Activated naive CD8-positive, alpha-beta T cell treated with anti-CD3 and anti-CD28 coated beads, Interleukin-2, amount 50 U/mL, for 16 hours (primary cell): ENCODE measurements around the gene E2F8.

ENCODE experiments used
- DNase-seq: peaks from one replicate; pipeline ENCODE4 v3.0.0-alpha.2; 2020; ENCODE audit warnings: low read depth, low spot score

The E2F8 gene

GRCh38 chr11:19253153-19253745 lies 12.5 kb upstream of the E2F8 start:
- DNase-seq: no peak

GRCh38 chr11:19252394-19253152 lies 11.8 kb upstream of the E2F8 start:
- no peak for DNase-seq

- DNase-seq: no peak
Observed at GRCh38 chr11:19251577-19251976, 10.8 kb upstream of the E2F8 start.

GRCh38 chr11:19246816-19247215 lies 6.1 kb upstream of the E2F8 start:
- DNase-seq: no peak

- no peak for DNase-seq
Observed at GRCh38 chr11:19245351-19245750, 4.6 kb upstream of the E2F8 start.

GRCh38 chr11:19244621-19245020 lies 3.9 kb upstream of the E2F8 start:
- no peak for DNase-seq

GRCh38 chr11:19244084-19244483 lies 3.3 kb upstream of the E2F8 start:
- DNase-seq: no peak

GRCh38 chr11:19243613-19244012 lies 2.9 kb upstream of the E2F8 start:
- no peak for DNase-seq

GRCh38 chr11:19243143-19243542 lies 2.4 kb upstream of the E2F8 start:
- no peak for DNase-seq

GRCh38 chr11:19242179-19242932 lies 1.6 kb upstream of the E2F8 start:
- no peak for DNase-seq

GRCh38 chr11:19241260-19242178 lies 774 bp upstream of the E2F8 start:
- DNase-seq: no peak

GRCh38 chr11:19239039-19239438 lies 1.7 kb downstream of the E2F8 start:
- no peak for DNase-seq

- no peak for DNase-seq
Observed at GRCh38 chr11:19237813-19238212, 2.9 kb downstream of the E2F8 start.

- DNase-seq: no peak
Observed at GRCh38 chr11:19237381-19237780, 3.4 kb downstream of the E2F8 start.

GRCh38 chr11:19234231-19234817 lies 6.4 kb downstream of the E2F8 start:
- DNase-seq: no peak

GRCh38 chr11:19232910-19233503 lies 7.7 kb downstream of the E2F8 start:
- DNase-seq: no peak

GRCh38 chr11:19229671-19230070 lies 11.1 kb downstream of the E2F8 start:
- DNase-seq: no peak

GRCh38 chr11:19228968-19229367 lies 11.8 kb downstream of the E2F8 start:
- no peak for DNase-seq

GRCh38 chr11:19226378-19227195 lies 14.2 kb downstream of the E2F8 start:
- no peak for DNase-seq

GRCh38 chr11:19225581-19225980 lies 15.2 kb downstream of the E2F8 start:
- DNase-seq: no peak
